ENCODE measurements around the gene TIMM21.

GRCh38 chr18:74153793-74154192 lies 5.5 kb downstream of the TIMM21 start:
- TF ChIP-seq CTCF (IDR thresholded peaks at IDR 0.05), result no peak
- no peak for TF ChIP-seq POLR2AphosphoS5 (IDR thresholded peaks at IDR 0.05)
- no peak for TF ChIP-seq POLR2A (IDR thresholded peaks at IDR 0.05)
